ENCODE measurements around the gene CBFA2T2.

GRCh38 chr20:33499355-33499754 is 9.5 kb downstream of the CBFA2T2 start:
- TF ChIP-seq CTCF (IDR thresholded peaks at IDR 0.05) (no peak), POLR2A (IDR thresholded peaks at IDR 0.05) (no peak)
